HG03439 (cell line): Measurements from ENCODE around the gene FCSK.

Experiments
- ATAC-seq: cut with Tn5 transposase; IDR thresholded peaks from one replicate; pipeline ENCODE4 v1.9.1; 2021; ENCODE audit warnings: mild to moderate bottlenecking, moderate library complexity; ENCODE audit not compliant: unreplicated experiment

Gene FCSK

DNA sequence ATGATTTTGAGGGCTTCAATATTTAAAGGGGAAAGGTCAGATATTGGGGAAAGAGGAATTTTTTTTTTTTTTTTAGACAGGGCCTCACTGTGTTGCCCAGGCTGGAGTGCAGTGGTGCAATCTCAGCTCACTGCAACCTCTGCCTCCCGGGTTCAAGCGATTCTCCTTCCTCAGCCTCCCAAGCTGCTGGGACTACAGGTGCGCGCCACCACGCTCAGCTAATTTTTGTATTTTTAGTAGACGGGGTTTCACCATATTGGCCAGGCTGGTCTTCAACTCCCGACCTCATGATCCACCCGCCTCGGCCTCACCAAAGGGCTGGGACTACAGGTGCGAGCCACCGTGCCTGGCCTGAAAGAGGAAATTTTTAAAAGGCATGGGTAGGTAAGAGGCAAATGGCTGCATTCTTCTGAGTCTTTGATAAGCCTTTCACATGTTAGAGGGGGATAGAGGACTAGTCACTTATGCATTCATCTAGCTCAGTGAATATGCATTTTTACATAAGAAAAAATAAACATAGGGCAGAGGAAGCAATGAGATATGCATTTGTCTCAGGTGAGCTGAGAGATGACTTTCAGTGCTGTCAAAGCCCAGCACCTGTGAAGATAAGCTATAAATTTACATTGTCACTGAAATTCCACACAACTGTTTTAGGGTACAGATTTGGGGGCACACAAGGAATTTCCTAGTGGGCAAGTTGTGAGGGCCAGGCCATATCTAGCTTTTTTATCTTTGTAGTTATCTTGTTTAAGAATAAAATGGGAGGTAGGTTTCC is 1.1 kb upstream of the FCSK start:
- ATAC-seq: no peak

DNA sequence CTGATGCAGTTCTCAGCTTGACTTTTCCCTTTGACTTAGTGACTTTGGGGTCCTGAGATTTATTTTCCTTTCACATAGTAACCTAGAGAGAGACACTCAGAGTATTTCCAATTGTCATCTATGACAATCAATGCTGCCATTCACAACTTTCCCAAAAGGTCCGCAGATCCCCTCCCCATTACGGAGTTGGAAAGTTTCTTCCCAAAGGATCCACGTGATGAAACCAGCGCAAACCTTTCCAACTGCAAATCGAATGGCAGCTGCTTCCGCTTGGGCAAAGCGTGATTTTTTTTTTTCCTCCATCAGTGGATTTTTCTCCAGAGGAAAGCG is 538 bp upstream of the FCSK start:
- ATAC-seq: peak; percentile 9

DNA sequence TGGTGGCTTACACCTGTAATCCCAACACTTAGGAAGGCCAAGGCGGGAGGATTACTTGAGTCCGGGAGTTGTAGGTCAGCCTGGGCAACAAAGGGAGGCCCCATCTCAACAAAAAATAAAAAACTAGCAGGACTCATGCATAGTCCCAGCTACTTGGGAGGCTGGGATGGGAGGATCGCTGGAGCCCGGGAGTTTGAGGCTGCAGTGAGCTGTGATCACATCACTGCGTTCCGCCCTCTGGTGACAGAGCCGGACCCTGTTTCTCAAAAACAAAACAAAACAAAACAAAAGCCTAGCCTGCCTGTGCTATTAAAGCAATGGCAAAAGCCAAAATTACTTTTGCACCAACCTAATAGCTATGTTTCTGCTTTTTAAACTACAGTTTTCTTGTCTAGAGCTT is 1.5 kb downstream of the FCSK start:
- ATAC-seq: no peak

DNA sequence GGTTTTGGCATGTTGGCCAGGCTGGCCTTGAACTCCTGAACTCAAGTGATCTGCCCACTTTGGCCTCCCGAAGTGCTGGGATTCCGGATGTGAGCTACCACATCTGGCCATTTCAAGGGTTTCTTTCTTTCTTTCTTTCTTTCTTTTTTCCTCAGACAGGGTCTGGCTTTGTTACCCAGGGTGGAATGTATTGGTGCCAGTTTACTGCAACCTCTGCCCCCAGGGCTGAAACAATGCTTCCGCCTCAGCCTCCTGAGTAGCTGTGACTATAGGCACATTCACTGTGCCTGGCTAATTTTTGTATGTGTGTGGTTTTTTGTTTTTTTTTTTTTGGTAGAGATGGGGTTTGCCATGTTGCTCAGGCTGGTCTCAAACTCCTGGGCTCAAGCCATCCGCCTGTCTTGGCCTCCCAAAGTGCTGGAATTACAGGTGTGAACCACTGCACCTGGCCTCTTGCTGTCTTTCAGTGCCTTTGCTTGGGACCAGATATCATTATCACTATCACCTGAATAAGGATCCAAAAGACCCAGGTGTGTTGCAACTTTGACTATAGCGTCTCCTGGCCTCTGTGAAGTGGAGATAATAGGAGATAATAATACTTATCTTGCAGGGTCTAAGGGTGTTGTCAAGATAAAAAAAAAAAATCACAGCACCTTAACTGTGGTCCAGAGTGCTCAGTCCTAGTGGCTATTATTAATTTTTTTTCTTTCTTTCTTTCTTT is 3.2 kb downstream of the FCSK start:
- ATAC-seq: no peak

DNA sequence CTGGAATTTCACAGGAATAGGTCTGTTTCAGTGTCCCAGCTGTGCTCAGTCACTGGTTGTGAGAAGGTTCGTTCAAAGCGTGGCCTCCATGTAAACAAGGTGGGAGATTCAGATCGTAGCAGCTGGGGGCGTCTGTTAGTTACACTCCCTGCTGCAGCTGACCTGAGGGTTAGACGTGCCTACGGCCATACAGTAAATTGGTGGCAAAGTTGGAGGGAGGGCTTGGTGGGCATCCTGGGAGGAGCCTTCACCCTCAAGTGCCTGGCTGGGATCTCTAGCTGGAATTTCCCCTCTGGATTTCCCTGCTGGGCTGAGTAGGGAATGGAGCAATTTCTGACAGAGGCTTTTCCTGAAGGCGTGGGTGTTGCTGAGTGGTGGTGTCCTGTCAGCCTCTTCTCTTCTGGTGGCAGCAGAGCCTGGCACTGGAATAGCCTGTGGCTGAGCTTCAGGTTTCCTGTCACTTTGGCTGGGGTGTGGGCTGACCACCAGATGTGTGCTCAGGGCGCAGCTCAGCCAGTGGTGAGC is 6.4 kb downstream of the FCSK start:
- ATAC-seq: no peak

DNA sequence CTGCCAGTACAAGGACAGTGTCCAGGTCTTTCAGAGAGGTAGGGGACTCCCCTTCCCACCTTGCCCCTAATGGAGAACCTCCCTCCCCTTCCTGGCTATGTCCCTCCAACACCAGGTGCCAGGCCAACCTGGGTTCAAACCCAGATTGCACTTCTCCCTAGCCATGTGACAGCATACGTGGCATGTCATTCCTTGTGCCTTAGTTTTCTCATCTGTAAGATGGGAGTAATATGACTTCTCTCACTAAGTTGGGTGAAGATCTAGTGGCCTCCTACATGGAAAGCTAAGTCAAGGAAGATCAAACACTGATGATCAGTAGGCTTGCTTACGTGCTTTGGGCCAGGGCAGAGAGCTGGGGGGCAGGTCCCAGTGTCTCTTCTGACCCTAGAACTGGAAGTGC is 8.8 kb downstream of the FCSK start:
- ATAC-seq: no peak

DNA sequence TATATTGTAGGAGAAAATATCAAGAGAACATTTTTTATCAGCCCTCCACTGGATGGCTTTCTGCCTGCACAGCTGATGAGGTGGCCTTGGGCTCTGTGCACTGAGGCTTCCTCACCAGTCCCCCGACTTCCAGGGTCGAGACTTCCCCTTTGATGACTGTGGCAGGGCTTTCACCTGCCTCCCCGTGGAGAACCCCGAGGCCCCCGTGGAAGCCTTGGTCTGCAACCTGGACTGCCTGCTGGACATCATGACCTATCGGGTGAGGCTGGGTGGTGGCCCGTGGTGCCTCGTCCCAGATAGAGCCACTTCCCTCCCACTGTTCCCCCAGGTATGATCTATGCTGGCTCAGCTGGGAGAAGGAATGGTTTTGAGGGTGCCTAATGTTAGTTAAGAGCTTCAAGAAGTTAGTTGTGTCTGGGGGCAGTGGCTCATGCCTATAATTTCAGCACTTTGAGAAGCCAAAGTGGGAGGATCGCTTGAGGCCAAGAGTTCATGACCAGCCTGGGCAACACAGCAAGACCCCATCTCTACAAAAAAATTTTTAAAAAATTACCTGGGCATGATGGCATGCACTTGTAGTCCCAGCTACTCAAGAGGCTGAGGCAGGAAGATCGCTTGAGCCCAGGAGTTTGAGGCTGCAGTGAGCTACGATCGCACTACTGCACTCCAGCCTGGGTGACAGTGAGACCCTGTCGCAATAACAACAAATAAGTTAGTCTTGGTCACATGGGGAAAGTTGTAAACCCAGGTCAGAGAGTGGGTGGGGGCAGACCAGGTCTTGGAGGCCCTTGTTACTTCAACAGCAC is 11.8 kb downstream of the FCSK start:
- no peak for ATAC-seq

DNA sequence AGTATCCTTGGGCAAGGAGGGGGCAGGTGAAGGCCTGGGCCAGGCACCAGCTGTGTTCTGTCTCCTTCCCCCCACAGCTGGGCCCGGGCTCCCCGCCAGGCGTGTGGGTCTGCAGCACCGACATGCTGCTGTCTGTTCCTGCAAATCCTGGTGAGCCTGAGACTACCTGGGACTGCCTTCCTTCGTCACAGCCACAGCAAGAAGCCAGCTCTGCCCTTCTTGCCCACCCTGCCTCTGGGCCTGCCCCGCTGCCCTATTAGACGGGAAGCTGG is 12.3 kb downstream of the FCSK start:
- ATAC-seq: no peak

DNA sequence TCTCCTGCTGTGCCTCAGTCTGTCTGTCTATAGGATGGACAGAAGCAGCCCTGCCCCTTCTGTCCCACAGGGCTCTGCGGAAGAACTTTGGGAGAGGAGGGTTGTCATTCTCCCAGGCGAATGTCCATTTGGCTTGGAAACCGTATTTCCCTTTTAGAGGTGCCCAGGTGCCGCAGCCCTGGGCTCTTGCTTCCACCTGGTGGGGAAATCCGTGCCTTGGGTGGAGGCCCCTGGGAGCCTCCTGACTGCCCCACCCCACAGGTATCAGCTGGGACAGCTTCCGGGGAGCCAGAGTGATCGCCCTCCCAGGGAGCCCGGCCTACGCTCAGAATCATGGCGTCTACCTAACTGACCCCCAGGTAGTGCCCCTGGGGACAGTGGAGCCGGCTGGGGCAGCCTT is 12.7 kb downstream of the FCSK start:
- no peak for ATAC-seq

DNA sequence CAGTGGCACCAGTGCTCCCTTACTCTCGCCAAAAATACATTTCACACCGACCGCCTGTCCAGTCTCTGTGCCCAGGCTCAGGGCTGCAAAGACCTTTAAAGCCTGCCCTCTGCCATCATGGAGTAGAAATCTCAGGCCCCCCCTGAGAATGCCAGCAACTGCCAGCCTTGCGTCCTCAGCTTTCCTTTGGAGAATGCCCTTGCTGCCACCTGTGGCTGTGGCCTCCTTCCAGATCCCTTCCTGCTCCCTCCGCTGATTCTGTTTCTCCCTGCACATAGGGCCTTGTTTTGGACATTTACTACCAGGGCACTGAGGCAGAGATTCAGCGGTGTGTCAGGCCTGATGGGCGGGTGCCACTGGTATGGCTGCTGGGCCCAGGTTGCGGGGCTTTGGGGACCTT is 13.2 kb downstream of the FCSK start:
- no peak for ATAC-seq

DNA sequence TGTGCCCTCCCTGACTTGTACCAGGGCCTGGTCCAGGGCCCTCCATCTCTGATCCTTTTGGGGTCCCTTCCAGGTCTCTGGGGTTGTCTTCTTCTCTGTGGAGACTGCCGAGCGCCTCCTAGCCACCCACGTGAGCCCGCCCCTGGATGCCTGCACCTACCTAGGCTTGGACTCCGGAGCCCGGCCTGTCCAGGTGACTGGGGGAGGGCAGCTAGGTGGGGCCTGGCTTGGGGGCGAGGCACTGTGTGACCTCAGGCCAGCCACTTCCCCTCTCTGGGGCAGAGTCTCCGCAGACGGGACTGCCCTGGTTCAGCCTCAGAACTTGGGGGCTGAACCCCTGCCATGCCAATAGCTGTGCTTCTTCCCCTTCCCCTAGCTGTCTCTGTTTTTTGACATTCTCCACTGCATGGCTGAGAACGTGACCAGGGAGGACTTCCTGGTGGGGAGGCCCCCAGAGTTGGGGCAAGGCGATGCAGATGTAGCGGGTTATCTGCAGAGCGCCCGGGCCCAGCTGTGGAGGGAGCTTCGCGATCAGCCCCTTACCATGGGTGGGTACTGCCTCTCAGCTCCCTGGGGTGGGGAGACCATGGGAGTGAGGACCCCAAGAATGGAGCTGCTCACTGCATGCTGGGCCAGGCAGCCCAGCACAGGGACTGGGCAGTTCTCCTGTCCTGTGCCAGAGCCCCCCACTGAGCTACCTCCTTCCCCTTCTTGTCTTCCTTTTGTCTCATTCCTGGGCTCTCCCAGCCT is 14.6 kb downstream of the FCSK start:
- ATAC-seq: no peak

DNA sequence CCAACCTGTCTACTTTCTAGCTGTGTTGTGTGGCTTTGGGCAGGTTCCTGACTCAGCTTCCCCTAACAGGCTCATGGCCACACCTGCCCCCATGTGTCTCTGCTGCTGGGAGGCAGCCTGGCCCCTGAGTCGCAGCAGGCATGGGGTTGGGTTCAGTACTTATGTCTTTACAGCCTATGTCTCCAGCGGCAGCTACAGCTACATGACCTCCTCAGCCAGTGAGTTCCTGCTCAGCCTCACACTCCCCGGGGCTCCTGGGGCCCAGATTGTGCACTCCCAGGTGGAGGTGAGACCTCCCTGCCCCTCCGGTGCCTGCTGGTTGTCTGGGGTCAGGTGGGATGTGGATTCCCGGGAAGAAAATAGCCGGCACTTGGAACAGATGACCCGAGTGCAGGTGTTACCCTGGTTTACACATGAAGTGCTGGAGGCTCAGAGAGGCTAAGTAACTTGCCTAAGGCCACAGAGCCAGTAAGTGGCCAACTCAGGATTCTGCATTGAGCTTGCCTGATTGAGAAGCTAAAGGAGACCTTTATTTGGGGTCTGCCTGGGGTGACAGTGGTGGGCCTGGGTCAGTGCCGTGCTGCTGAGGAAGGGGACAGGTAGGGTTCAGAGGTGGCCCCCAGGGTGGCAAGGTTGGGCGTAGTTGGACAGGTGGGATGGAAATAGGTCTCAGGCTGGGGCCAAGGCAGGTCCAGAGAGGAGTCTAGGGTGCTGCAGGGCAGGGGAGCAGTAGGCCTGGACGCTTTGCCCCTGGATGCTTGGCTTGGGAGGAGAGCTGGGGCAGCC is 15.9 kb downstream of the FCSK start:
- no peak for ATAC-seq

DNA sequence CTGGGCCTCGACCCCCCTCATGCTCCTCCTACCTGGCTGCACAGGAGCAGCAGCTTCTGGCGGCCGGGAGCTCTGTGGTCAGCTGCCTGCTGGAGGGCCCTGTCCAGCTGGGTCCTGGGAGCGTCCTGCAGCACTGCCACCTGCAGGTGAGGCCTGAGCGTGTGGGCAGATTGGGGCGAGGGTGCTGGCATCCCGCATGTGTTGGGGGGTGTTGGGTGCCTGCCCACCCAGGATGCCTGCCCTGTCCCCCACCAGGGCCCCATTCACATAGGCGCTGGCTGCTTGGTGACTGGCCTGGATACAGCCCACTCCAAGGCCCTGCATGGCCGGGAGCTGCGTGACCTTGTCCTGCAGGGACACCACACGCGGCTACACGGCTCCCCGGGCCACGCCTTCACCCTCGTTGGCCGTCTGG is 16.5 kb downstream of the FCSK start:
- ATAC-seq: no peak

DNA sequence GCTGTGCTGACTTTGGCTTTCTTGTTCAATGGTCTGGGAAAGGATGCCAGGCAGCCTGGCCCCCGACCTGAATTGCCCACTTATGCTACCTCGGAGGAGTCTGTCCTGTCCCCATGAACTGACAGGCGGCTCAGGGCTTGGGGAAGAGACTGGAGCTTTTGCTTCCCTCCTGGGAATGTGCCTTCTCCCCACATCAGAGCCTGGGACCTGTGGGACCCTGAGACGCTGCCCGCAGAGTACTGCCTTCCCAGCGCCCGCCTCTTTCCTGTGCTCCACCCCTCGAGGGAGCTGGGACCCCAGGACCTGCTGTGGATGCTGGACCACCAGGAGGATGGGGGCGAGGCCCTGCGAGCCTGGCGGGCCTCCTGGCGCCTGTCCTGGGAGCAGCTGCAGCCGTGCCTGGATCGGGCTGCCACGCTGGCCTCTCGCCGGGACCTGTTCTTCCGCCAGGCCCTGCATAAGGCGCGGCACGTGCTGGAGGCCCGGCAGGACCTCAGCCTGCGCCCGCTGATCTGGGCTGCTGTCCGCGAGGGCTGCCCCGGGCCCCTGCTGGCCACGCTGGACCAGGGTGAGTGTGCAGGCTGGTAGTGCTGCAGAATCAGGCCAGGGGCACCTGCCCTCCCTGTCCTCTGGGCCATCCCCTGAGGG is 18.5 kb downstream of the FCSK start:
- no peak for ATAC-seq

DNA sequence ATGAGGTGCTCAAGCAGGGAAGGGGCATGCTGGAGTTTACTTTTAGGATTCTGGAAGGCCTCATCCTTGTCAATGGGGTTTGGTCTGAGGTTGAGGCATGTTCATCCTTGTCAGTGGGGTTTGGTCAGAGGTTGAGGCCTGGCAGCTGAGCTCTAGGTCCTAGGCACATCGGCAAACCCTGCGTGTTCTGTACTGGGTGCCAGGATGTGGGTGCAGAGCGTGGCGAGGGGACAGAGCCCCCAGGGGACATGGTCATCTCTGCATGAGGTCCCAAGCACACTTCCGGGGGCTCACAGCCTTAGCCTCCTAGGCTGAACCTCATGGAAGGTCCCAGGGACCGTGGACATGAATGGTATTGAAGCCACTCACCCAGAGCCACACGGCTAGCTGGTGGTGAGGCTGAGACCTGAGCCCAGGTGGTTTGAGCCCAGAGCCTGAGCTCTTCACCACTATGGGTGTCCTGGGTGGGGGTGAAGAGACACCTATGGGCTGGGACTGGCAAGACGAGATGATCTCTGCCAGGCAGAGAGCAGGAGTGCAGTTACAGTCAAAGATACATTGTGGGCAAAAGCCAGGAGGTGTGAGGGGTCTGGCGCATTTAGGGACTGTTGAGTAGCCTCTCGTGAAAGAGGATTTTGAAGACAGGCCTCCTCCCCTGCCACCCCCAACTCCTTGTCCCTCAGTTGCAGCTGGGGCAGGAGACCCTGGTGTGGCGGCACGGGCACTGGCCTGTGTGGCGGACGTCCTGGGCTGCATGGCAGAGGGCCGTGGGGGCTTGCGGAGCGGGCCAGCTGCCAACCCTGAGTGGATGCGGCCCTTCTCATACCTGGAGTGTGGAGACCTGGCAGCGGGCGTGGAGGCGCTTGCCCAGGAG is 19.3 kb downstream of the FCSK start:
- ATAC-seq: no peak

DNA sequence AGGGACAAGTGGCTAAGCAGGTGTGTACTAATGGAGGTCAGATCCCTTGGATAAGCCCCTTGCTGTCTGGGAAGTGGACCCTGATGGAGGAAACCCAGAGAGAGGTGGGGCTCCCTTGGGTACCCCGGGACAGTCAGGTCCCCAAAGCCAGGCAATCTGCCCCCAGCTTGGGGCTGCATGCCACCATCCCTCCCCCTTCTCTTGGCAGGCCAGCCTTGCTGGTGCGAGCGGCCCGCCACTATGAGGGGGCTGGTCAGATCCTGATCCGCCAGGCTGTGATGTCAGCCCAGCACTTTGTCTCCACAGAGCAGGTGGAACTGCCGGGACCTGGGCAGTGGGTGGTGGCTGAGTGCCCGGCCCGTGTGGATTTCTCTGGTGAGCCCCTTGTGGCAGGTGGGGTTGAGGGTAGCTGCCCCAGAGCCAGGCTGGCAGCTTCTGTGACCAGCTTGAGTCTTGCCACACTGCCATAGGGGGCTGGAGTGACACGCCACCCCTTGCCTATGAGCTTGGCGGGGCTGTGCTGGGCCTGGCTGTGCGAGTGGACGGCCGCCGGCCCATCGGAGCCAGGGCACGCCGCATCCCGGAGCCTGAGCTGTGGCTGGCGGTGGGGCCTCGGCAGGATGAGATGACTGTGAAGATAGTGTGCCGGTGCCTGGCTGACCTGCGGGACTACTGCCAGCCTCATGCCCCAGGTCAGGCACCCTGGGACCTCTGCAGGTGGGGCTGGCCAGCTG is 20.1 kb downstream of the FCSK start:
- ATAC-seq: no peak

DNA sequence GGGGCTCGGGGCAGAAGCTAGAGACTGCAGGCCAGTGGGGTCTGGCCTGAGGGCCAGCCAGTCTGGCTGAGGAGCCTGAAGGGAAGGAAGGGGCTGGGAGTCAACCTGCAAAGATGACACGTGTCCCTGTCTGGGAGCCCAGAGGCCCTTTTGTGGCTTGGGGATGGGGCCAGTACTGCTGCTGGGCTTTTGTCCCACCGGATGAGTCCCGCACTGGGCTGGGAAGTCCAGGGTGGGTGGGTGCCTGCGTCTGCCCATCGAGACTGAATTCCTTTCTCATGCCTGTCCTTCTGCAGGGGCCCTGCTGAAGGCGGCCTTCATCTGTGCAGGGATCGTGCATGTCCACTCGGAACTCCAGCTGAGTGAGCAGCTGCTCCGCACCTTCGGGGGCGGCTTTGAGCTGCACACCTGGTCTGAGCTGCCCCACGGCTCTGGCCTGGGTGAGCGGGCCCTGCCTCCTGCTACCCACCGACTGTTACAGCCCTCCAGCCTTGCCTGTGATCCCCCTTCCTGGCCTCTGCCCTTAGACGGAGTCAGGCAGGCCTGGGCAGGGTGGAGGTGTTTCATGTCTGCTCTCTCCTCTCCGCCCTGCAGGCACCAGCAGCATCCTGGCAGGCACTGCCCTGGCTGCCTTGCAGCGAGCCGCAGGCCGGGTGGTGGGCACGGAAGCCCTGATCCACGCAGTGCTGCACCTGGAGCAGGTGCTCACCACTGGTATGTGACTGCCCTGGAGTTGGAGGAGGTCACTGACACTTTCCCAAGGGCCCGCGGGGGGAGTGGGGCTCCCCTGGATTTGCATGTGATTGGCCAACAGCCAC is 20.9 kb downstream of the FCSK start:
- no peak for ATAC-seq
